ENCODE measurements around the gene LSAMP.

The LSAMP gene

DNA sequence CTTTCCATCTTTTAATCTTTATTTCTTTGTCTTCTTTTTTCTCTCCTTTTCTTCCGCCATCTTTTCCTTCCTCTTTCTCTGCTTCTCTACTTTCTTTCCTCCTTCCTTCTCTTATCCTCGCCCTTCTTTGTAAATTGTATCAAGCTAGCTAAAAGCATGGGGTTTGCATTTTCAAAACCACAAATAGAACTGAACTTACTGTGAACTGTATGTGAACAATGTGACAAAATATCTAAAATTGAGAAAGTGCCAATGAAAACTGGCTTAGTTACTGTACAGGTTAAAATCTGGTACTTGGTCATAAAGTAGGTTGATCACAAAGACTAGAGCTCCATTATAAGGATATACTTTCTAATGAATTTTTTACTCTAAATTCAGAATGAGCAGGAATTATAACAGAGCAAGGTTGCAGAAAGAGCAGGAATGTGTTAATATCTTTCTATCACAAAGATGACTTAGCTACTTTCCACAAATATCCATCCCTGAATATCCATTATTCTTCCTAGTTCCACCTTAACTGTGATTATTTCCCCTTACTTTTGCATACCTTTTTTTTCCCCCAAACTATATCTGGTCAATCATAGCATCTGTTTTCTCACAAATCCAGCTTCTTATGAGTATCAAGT is 122.4 kb downstream of the LSAMP start:
- no peak overlapping the region for H3K4me3 ChIP-seq (ENCODE audit: low read depth, low read length)
- TF ChIP-seq, protein P1, sequence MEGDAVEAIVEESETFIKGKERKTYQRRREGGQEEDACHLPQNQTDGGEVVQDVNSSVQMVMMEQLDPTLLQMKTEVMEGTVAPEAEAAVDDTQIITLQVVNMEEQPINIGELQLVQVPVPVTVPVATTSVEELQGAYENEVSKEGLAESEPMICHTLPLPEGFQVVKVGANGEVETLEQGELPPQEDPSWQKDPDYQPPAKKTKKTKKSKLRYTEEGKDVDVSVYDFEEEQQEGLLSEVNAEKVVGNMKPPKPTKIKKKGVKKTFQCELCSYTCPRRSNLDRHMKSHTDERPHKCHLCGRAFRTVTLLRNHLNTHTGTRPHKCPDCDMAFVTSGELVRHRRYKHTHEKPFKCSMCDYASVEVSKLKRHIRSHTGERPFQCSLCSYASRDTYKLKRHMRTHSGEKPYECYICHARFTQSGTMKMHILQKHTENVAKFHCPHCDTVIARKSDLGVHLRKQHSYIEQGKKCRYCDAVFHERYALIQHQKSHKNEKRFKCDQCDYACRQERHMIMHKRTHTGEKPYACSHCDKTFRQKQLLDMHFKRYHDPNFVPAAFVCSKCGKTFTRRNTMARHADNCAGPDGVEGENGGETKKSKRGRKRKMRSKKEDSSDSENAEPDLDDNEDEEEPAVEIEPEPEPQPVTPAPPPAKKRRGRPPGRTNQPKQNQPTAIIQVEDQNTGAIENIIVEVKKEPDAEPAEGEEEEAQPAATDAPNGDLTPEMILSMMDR (IDR thresholded peaks at IDR 0.05; ENCODE audit: insufficient read depth, low read length, missing control alignments), result no peak
- no peak for DNase-seq (ENCODE audit: low read depth, low spot score)
- ChIA-PET CTCF (no interaction called here), POLR2A (no interaction called here)

DNA sequence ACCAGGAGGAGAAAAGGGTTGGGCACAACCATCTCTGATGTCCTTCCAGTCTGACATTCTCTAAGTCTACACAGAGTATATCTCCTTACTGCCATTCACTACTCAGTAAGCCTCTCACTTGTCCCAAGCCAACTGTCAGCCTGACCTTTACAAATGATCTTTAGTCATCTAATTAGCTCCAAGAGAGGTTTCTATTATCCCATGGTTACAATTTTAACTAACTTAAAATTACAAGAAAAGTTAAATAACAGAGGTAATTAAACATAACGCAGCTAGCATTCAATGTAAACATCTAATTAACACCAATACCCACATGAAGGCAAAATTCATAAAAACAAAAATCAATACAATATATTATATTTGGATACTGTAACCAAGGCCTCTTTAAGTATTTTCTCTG is 126.9 kb downstream of the LSAMP start:
- H3K4me3 ChIP-seq (ENCODE audit: low read depth, low read length), result no peak overlapping the region
- TF ChIP-seq, protein P1 (IDR thresholded peaks at IDR 0.05; ENCODE audit: insufficient read depth, low read length, missing control alignments), result no peak
- ChIA-PET CTCF (no interaction called here), POLR2A (no interaction called here)
- no peak for DNase-seq (ENCODE audit: low read depth, low spot score)

GRCh38 chr3:116316771-116317170 is 128.5 kb downstream of the LSAMP start:
- CTCF ChIA-PET, result no interaction called here
- DNase-seq (ENCODE audit: low read depth, low spot score), result no peak
- TF ChIP-seq, protein P1 (IDR thresholded peaks at IDR 0.05; ENCODE audit: insufficient read depth, low read length, missing control alignments), result no peak
- POLR2A ChIA-PET, result no interaction called here
- no peak overlapping the region for H3K4me3 ChIP-seq (ENCODE audit: low read depth, low read length)

DNA sequence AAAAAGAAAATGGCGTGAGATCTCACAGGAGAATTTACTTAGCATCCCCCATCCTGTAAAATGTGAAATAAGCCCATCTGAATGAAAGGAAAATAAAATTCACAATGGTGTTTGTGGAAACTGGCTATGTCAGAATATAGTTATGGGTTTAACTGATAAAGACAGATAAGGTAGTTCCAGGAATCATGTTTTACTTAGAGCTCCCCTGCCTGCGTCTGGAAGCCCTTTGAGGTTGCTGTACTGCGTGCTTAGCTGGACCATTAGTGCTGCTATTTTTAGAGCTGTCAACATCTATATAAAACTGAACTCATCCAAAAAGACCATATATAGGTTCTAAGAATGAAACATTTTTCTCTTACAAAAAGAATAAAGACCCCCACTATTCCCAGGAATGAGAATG is 130.8 kb downstream of the LSAMP start:
- no peak overlapping the region for H3K4me3 ChIP-seq (ENCODE audit: low read depth, low read length)
- TF ChIP-seq, protein P1 (IDR thresholded peaks at IDR 0.05; ENCODE audit: insufficient read depth, low read length, missing control alignments), result no peak
- ChIA-PET CTCF (no interaction called here), POLR2A (no interaction called here)
- DNase-seq (ENCODE audit: low read depth, low spot score), result no peak

GRCh38 chr3:116306720-116307119 is 138.6 kb downstream of the LSAMP start:
- TF ChIP-seq, protein P1 (IDR thresholded peaks at IDR 0.05; ENCODE audit: insufficient read depth, low read length, missing control alignments), result no peak
- ChIA-PET POLR2A (no interaction called here), CTCF (no interaction called here)
- no peak for DNase-seq (ENCODE audit: low read depth, low spot score)
- H3K4me3 ChIP-seq (ENCODE audit: low read depth, low read length), result no peak overlapping the region

- ChIA-PET CTCF (no interaction called here), POLR2A (no interaction called here)
- H3K4me3 ChIP-seq (ENCODE audit: low read depth, low read length), result no peak overlapping the region
- TF ChIP-seq, protein P1 (IDR thresholded peaks at IDR 0.05; ENCODE audit: insufficient read depth, low read length, missing control alignments), result no peak
- DNase-seq (ENCODE audit: low read depth, low spot score), result no peak
Observed at GRCh38 chr3:116306149-116306548, 139.1 kb downstream of the LSAMP start.
